Brain microvascular endothelial cell (primary cell): ENCODE data around the gene WBP11.
"Not testable (repeated sequence)": the region's sequence is repeated elsewhere in the genome, so short reads cannot be mapped to it uniquely, and the experiment has no call there.

Source experiments
- DNase-seq: peaks from one replicate; pipeline ENCODE4 v3.0.0-alpha.2; 2020
- H3K27ac ChIP-seq: fragments of 250-450 bp; sonication (Bioruptor Pico); 2 replicates; pipeline ENCODE4 v1.5.1; 2020; ENCODE audit warnings: mild to moderate bottlenecking, moderate library complexity
- H3K27me3 ChIP-seq: fragments of 250-450 bp; sonication (Bioruptor Pico); replicated peaks from 2 replicates; pipeline ENCODE4 v1.5.1; 2020; ENCODE audit warnings: mild to moderate bottlenecking
- H3K36me3 ChIP-seq: fragments of 250-450 bp; sonication (Bioruptor Pico); replicated peaks from 2 replicates; pipeline ENCODE4 v1.5.1; 2020; ENCODE audit warnings: mild to moderate bottlenecking
- H3K4me3 ChIP-seq: 2 replicates; pipeline ENCODE4 v1.5.1; 2011; ENCODE audit warnings: low read depth, mild to moderate bottlenecking, control low read depth, low read length, moderate library complexity
- CTCF ChIP-seq: IDR thresholded peaks from 2 replicates; pipeline ENCODE4 v1.5.1; 2011; ENCODE audit warnings: low read depth, mild to moderate bottlenecking, moderate library complexity, low read length, control low read depth, inconsistent platforms; ENCODE audit errors: missing control alignments
- in situ Hi-C: cut with HindIII; loops from 2 replicates; pipeline ENCODE4 v1.10.0; 2017; ENCODE audit warnings: low sequenced_read_pairs, low pct_ligation_motif_present

The WBP11 gene

GRCh38 chr12:14741153-14741552 is 62.1 kb downstream of the WBP11 start:
- Histone ChIP-seq H3K27ac (no peak overlapping the region), H3K27me3 (no peaks in the 10 kb centered on the region), H3K36me3 (no peaks in the 10 kb centered on the region), H3K4me3 (no peak overlapping the region)
- no peak for DNase-seq
- in situ Hi-C loops = no loop called here
- TF ChIP-seq CTCF = no peak

DNA sequence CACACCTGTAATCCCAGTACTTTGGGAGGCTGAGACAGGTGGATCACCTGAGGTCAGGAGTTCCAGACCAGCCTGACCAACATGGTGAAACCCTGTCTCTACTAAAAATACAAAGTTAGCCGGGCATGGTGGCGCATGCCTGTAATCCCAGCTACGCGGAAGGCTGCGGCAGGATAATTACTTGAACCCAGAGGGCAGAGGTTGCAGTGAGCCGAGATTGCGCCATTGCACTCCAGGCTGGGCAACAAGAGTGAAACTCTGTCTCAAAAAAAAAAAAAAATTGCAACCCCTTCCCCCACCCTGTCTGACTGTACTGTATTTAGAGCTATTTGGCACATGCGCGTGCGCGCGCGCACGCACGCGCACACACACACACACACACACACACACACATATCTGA is 66.8 kb downstream of the WBP11 start:
- DNase-seq, in situ Hi-C loops, H3K27ac ChIP-seq, H3K4me3 ChIP-seq, H3K36me3 ChIP-seq, H3K27me3 ChIP-seq: not testable (repeated sequence)
